HG03025 (cell line): Measurements from ENCODE around the gene IQSEC1.

Source experiments
- ATAC-seq: cut with Tn5 transposase; IDR thresholded peaks from one replicate; pipeline ENCODE4 v1.9.1; 2021; ENCODE audit warnings: mild to moderate bottlenecking, moderate library complexity; ENCODE audit not compliant: unreplicated experiment, low FRiP score

The IQSEC1 gene

DNA sequence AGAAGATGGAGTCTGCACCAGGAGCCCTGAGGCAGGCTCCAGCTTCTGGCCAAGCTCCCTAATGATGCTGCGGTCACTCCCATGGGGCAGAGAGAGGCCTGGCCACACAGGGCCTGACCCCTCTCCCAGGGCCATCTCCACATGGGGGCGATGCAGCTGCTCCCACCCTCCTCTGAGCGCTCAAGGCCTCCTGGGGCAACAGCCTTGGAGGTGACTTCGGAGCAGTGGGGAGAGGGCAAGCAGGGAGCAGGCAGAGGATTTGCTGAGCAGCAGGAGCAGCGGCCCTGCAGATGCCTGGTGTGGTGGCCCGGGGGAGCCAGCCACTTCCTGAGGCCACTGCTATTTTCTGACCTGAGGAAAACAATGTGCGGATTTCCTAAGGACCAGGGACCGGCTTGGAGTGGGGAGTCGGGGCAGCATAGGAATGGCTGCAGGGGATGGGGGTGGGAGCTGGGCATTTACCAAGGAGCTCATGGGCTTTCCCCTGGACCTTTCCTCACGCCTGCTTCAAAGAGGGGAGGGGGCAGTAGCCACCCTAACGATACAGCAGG, 150.3 kb downstream of the IQSEC1 start:
- ATAC-seq, result no peak

- no peak for ATAC-seq
Observed at GRCh38 chr3:12922306-12922705, 150.9 kb downstream of the IQSEC1 start.

DNA sequence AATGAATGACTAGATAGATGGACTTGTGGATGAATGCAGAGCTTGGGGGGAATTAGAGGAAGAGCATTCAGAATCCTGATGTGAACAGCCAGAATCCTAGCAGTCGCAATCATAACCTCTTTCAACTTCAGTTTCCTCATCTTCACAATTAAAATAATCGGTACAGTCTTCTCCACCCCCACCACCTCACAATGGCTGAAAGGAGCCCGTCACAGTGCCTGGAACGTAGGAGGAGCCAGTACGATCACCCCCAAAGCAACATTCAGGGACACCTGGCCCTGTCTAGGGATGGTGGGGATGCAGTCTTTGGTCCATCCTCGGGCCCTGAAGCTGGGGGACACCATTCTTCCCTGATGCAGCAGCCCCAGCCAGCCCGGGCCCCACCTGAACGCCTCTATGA, 151.5 kb downstream of the IQSEC1 start:
- ATAC-seq, result no peak

- ATAC-seq, result no peak
Observed at GRCh38 chr3:12920967-12921366, 152.3 kb downstream of the IQSEC1 start.

GRCh38 chr3:12919205-12919604, 154.0 kb downstream of the IQSEC1 start:
- ATAC-seq, result no peak

GRCh38 chr3:12918231-12918630, 155.0 kb downstream of the IQSEC1 start:
- ATAC-seq, result no peak

GRCh38 chr3:12916159-12916558, 157.1 kb downstream of the IQSEC1 start:
- ATAC-seq, result no peak

GRCh38 chr3:12914088-12914487, 159.1 kb downstream of the IQSEC1 start:
- no peak for ATAC-seq

DNA sequence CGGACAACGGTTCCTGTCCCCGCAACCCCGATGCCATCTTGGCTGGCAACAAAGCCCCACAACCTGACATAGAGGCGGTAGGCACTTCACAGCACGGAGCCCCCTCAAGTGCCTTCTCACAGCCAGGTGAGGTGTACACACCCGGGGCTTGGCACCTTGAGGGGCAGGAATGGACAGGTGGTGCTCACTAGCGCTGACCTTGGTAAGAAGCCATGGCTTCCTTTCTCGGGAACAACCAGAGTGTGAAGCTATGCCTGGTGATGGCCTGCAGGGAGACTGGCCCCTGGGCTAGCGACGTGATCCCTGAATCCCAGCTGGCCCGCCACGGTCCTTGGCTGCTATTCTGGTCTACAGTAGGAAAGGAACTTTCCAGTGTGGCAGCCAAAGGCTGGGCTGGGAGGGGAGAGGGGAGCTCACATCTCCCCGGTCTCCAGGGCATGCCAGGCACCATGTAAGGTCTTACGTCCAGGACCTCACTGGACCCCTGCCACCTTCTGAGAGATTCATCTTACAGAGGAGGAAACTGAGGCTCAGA, 161.3 kb downstream of the IQSEC1 start:
- ATAC-seq, result no peak

- no peak for ATAC-seq
Observed at GRCh38 chr3:12910356-12911099, 162.7 kb downstream of the IQSEC1 start.

DNA sequence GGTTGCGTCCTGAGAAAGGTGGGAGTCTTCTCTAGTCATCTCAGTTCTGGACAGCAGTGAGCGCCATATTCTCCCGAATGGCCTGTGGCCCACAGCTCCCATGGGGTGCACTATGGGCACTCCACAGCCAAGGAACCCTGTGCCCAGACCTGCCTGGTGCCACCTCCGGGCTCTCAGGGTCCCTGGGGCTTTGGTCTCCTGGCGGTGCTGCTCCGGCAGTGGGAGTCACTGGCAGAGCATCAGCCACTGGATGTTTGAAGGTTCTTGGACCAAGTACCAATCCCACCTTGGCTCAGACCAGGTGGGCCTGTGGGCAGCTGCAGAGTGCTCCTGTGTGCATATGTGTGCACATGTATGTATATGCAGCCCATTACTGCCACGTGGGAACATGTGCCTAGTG, 163.5 kb downstream of the IQSEC1 start:
- ATAC-seq, result no peak

GRCh38 chr3:12908859-12909258, 164.4 kb downstream of the IQSEC1 start:
- ATAC-seq, result no peak

DNA sequence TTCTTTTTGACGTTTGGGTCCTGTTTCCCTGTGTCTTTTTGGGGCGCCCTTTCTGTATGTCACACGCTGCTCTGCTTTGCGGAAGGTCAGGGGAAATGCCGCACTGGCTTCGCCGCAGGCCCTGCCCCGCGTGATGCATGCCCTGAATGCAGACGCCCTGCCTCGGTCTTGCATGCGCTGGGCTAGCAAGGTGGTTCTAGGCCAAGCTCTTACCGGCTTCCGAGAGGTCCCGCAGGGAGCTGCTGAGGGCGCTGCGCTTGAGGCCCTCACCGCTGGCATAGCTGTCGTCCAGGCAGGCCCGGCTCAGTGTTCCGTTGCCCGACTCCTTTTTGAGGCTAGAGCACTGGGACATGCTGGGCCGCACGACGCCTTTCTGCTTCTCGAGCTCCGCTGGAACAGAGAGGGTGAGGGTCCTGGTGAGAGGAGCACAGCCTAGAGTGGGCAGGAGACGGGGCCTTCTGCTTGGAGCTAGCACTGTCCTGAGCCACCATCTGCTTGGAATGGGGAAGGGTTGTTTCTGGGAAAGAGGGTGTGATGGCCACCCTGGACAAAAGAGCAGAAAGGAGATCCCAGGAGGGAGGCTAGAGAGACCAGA, 165.0 kb downstream of the IQSEC1 start:
- no peak for ATAC-seq

- ATAC-seq, result no peak
Observed at GRCh38 chr3:12907729-12908128, 165.5 kb downstream of the IQSEC1 start.

DNA sequence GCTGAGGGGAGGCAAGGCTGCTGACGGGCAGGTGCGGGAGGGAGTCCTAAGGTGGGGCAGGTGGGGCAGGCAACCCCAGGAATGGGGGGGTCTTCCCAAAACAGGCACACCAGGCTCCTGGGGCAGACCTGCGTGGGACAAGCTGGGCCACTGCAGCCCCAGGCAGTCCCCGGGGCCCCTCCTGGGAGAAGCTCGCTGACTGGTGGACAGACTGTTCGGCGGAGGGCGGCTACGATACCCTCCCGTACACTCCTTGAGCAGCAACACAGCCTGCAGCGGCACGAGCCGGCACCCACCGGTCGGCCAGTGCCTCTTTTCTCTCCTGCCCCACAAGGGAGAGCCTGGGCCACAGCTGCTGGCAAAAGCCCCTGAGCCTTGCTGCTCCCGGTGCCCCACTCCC, 165.9 kb downstream of the IQSEC1 start:
- no peak for ATAC-seq

DNA sequence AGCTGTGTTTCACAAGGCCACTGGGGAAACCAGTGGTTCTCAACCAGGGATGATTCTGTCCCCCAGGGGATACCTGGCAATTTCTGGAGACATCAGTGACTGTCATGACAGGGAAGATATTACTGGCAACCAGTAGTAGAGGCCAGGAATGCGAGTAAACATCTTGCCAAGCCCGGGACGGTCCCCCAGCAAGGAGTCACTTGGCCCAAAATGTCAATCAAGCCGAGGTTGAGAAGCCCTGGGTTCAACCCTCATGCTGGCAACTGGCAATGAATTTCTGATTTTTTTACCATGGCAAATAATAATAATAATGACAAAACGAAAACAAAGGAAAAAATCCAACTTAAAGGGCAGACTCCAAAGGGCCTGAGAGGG, 166.3 kb downstream of the IQSEC1 start:
- ATAC-seq, result no peak

DNA sequence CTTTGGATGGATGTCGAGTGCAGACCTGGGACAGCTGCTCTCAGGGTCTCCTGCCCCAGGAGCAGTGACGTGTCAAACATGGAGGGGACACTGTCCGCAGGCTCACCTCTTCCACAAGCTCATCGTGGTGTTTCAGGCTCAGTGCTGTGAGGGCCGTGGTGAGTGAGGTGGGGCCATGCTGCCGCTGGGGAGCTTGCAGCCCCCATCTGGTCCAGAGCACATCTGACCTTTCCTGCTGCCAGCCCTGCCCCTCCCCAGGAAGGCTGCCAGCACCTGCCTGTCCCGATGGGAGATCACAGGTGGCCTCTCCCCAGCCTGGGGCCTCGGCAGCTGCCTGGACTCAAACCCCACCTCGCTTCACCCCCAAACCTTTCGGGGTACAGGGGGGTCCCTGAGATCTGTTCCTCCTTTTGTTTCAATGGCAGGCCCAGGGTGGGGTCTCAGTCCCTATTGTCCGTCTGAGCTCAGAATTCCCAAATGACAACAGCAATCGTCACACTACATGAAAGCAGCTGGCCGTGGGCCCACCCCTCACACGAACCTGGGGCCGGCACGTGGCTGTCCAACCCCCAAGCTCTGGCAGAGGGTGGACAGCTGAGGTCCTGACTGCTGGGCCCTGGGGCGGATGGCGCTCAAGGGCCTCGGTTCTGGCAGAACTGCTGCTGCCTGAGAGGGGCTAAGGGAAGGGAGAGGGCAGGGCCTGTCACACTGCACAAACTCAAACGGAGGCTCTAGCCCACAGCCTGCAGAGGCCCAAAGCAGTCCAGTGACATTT, 166.9 kb downstream of the IQSEC1 start:
- no peak for ATAC-seq

DNA sequence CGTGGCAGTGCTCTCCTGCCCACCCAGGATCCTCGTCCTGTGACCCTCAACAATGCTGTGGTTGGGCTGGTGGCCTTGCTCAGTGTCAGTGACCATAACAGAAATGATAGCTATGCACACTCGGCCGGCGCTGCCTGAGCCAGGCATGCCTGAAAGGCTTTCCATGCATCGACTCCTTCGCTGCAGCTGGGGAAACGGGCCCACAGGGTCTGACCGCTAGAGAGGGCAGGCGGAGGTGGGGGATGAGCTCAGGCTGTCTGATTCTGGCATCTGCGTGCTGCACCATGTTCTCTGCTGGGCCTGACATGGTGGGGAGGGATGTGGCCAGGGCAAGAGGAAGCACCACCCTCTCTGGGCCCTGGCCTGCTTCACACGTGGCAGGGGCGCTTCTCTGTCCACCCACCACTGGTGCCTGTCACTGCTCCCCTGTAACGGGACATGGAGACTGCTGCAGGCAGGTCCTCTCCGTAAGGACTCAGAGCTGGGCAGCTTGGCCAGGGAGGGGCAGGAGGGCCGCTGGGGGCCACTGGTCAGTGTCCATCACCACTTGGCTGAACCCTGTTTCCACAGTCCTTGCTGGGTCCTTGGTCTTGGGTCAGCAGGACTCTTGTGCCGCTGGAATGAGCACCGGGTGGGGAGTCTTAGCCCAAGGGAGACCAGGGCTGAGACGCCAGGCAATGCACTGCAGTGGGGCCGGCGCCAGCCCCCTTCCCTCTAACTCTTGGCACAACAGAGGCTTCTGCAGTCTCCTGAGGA, 167.7 kb downstream of the IQSEC1 start:
- ATAC-seq, result no peak

DNA sequence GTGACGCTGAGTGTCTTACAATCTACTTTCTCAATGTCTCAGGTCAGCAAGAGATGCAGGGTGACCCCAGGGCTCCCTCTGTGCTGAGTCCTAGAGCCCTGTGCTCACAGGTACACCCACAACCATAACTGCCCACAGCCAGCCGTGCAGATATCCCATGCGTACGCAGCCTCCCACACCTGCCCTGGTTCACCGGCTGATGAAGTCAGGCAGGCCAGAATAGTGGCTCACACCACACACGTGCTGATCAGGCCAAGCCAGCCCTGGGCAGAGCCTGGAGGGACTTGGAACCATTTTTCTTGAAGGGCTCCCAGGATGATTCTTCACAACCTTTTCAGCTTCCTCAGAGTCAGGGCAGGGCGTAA, 168.3 kb downstream of the IQSEC1 start:
- ATAC-seq, result no peak

DNA sequence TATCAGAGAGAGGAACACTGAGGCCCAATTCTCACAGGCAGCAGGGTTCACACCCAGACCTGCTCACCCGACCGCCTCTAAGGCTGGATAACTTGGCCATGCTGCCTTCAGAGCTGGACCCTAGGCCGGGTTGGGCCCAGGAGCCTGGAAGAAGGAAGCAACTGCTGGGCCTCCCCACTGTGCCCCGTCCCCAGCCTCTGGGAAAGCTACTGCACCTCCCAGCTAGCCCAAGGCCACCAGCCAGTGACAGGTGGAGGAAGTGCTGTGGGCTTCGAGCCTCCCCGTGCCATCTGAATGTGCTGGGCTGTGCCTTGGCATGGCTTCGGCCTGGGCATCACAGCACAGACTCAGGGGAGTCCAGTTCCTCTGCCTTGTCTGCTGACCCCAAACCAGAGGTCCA, 169.3 kb downstream of the IQSEC1 start:
- no peak for ATAC-seq
